NCI-H2171 (cell line): Measurements from ENCODE around the gene EYS.
"Not testable (repeated sequence)": the region's sequence is repeated elsewhere in the genome, so short reads cannot be mapped to it uniquely, and the experiment has no call there.

Experiments
- DNase-seq: peaks from one replicate; lab custom pipeline; 2025; lab: John Stamatoyannopoulos, UW

Gene EYS

DNA sequence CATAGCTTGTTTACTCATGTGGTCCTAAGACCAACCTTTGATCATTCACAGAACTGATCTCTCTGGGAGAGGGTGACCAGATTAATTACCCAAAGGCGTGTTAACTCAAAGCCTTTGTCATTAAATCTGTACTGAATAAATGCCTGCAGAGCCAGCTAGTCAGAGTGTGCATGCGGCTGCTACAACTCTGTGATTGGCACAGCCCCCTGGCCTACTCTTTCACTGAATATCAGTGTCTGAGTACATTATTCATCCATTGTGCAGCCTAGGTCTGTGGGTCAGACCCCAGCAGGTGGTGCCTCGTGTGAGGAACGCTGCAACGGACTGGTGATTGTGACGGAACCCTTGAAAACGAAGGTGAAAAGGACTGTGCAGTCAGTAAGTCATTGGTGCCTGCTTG is 1407.8 kb downstream of the EYS start:
- DNase-seq, result no peak

DNA sequence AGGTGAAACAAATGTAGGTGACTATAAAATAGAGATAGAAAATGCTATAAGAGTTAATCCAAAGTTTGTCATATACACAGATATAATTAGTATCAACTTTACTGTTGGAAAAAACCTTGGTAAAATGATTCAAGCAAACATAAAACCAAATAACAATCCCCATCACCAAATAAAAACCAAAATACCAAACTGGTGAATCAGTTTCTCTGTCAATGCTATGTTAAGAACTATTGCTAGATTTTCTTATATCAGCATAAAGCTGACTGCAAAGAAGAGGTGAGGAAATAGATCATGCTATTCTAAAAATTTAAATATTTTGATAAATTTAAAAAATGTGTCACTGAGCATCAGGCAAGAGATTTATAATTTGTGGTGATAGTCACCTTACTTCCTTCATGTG is 1413.0 kb downstream of the EYS start:
- DNase-seq, result no peak

DNA sequence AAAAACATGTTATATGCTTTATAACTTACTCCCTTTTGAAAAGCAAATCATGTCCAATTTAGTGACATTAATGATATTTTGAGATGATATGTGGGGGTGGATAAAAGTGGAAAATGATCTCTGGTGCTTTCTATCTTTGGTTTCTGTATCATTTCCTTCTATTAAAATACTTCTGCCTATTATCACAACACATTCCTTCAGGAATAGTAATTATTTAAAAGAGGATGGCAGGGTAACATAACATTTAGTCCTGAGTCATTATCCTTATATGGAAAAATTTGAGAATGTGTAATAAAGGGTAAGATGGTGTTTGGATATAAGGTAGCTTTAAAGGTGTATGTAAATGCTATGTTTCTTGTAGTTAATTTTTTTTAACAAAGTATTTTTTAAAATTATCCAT is 1413.7 kb downstream of the EYS start:
- no peak for DNase-seq

DNA sequence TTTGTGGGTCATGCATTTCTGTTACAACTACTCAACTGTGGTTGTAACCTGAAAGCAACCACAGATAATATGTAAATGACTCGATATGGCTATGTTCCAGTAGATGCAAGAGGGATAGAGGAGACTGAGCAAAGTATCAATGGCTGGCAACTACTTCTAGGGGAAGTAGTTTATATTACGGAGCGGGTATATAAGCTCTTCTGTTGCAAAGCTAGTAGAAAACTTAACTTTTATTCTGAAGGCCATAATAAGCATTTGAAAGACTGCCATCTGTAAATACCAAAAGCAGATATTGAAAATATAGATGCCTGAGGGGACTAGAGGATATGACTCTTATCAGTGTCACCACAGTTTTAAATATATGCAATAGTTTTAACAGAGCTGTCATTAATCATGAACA is 1416.2 kb downstream of the EYS start:
- no peak for DNase-seq

DNA sequence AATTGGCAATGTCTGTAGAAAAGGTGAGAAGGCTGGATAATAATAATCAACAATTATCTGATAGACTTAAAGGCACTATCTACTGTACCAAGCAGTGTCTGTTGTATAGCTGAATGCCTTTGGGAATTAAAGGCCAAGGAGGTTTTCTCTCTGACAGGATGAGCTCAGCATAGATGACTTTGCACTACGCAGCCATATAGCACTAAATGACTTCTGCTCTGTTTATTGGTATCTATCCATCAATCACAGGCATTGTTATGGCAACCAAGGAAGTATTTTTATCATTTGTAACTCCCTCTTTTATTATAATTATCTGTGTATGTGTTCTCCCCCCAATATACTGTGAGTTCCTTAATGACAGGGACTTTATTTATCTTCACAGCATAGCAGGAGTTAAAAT is 1417.1 kb downstream of the EYS start:
- no peak for DNase-seq

DNA sequence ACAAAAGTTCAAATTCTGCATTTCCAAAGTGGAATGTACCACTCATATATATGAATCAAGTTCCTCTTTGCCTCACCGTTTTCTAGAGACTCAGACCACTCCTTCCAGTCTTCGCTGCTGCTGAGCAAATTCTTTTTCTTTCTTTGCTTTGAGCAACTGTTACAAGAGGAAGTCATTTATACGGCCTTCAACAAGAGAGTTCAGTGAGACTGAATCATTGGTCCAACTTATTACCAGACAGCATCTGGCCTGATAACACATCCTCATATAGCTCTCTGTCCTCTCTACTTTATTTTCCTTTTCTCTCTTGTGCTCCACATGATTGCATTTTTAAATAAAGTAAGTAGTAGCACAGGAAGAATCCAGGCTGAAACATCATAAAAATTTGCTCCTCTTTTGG is 1418.7 kb downstream of the EYS start:
- no peak for DNase-seq

DNA sequence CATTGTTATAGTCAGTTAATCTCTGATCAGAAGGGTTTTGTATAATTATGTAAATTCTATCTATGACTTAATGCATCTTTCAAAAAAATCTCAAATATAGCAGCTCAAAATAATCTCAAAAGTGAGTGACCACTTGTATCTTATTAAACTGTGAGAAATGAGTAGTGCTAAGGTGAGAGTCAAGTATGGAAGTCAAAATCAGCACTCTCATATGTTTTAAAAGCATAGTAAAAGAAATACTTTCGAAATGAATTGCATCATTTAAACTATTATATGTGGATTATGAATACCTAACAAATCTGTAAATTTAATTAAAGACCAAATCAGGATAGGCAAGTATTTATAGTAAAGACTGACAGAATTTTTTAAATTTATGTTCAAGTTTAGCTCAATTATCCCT is 1425.9 kb downstream of the EYS start:
- DNase-seq, result no peak

DNA sequence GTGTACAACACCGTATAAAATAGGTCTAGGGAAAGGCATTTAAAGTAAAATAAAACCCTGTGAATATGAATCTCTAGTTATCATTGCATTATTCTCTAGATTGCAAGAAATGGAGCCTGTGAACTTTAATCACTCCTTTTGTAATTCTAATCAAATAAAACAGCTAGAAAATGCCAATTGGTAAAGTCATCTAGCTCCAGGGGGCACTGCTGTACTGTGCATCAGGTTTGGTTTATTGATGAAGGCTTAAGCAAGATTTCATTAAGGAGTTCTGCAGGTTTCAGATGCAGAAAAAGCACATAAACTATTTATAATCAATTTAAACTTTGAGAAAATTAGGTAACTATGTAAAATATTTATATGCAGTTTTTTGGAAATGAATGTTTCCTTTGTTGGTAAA is 1426.5 kb downstream of the EYS start:
- DNase-seq, result peak; percentile 35

DNA sequence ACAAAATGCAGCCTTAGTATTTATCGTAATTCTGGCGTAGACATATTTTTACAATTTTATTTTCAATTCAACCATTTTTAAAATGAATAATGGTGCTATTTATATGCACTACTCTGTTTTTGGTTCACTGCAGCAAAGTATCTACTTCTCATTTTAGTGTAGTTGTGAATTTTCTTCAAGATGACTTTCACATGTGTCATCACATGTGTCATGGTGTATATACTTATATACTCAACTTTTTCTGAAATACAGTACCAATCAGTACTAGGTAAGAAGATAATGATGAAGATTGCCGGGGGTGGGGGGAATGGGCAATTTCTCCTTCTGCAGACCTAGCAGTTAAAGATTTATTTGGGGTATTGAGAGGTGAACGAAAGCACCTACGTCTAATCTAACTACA is 1436.9 kb downstream of the EYS start:
- DNase-seq, result no peak

DNA sequence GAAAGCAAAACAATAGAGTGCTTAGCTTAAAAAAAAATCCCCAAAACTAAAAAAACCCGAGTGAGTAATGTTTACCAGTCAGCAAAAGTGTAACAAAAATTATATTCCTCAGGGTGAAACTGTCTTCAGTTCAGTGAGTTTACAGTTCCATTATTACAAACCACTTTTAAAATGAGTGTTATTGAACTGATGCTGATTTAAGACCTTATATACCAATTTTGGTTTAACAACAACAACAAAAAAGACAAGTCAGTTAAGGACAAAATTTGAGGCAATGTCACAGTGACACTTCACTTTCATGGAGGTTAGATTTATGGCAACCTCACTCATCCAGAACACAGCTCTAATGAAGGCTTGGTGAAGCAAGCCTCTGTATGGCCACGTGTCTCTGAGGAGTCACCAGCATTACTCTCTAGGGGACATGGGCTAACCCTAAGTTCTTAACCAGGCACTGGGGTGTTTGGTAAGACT is 1440.6 kb downstream of the EYS start:
- no peak for DNase-seq

DNA sequence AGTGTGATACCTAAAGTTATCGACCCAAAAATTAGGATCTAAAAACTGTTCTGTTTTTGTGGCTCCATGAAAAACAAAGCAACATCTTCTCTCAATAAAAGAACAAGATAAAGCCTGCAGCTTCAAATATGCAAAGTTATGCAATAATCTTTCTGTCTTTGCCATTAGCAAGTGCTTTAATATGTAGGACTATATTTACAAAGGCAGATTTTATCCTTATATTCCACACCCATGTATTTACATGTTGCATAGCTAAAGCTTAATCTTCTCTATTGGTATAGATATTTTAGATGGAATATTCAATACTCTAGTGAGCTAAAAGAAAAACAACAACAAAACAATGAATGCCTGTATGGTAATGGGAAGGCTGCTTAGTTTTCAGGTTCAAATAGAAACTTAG is 1443.2 kb downstream of the EYS start:
- no peak for DNase-seq

DNA sequence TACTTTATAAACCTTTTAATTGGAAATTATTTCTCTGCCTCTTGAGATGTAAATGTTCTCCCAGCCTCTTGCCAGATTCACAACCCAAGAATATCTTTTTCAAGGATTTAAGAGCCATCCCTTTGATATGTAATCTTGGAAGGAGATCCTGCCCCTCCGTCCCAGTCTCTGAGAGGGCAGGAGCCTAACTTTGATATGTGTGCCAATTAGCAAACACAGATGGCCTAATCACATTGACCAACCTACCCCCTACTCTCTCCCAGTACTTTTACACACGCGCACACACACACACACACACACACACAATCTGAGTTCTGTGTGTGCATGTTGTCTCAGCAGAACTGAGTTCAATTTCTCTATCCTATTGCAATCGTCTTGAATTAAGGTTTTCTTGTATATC is 1447.7 kb downstream of the EYS start:
- DNase-seq, result no peak

DNA sequence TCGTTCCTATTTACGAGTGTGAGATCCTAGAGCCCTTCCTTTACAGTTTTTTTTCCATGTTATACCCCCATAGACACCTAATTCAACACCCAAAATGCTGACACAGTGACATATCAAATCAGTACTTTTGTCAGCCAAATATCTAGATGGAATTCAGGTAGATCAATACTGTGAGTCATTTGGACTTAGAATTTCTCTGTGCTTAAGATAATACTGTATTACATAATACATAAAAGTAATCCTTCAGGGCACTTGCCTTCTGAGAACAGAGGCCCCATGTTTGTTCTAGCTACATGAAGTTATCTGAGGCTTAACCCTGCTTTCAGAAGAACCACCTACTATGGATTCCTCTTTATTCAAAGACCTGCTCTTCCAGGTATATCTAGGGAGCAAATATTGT is 1448.3 kb downstream of the EYS start:
- DNase-seq, result no peak

DNA sequence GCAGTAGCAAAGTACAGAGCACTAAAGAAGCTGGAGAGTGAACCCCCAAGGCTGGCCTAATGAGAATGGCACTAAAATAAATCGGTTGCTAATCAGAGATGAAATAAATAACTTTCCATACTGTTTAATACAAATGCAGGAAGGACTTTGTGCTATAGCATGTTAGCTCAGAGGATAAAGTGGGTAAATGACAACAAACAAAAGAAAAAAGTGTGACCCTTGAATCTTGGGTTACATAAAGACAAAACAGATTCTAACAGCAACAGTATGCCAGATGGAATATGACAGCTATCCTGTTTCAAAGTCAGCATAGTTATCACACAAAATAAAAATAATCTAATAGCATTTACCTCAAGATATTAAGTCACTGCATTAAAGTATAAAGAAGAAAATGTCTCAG is 1448.7 kb downstream of the EYS start:
- DNase-seq, result peak; percentile 39

DNA sequence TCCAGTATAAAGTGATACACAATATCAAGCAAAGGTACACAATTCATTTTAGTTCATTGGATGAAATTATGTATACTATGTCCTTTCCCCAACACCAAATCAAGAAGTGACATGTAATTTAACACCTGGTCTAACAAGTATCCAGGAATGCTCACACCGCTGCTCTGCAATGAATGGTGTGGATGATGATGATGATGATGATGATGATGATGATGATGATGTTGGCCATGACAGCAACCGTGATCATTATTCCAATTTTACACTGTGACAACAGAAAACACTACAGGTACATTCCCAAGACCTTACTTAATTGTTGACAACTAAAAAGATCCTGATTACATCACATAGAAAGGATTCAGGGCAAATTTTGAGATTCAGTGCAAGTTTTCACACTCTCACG is 1449.4 kb downstream of the EYS start:
- no peak for DNase-seq

DNA sequence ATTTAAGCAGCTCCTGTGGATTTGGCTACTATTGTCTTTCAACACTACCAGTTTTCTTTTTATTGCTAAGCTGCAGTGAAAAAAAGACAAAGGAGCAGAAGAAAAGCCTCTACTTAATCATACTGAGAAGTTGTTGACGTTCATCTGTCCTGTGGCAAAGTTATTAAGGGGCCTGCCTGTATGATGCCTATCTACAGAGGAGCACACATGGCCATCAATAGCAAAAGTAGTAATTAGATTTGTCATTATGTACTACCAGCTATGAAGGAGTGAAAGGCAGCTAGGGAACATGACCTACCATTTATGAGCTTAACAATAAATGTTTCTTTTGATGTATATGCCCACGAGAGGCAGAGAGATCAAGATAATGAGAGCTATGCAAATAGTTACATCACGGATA is 1450.5 kb downstream of the EYS start:
- no peak for DNase-seq

DNA sequence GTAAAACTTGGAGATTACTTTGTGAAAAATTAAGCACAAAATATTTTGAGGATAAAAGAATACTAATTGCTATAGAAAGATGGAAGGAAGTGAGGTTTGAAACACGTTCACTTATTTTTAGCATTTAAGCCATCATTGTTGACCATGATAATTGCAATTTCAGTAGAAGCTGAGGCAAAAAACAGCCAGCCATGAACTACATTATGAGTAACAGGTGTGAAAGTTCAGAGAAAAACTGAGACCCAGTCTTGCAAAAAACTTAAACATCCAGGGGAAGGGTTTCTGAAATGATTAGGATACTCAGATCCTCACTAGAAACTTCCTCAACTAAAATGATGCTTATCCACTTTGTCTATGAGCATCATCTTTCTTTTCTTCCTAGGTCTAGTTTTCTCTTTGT is 1452.0 kb downstream of the EYS start:
- DNase-seq, result no peak

DNA sequence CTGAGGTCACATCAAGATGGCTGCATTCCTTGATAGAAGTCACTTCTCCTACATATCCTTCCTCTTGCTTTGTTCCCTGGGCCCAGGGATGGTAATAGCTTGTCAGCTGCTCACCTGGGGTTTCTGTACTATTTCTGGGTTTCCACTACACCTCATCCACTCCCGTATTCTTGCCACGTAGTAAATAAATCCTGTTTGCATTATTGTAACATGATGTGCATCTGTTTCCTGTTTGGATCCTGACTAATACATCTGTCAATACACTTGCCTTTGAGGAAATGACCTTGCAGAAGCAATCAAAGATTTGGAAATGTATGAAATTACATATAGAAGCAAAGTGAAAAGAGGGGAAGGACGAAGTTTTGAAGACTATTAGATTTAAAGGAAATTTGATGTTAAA is 1452.5 kb downstream of the EYS start:
- DNase-seq, result peak; percentile 36

DNA sequence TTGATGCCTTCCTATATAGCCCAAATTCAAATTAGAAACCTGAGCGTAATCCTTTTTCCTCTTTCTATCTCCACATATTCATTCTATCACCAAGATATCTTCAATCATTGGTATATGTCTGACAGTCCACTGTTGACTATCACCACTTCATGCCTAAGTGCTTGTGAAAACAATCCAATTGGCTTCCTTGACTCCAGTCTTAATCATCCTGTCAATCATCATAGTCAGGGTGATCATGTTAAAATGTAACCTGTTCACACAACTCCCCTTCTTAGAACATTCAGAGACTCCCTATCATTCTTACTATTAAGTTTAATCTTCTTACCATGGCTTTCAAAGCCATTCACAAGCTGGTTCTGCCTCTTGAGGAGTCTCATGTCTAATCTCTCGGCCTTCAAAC is 1454.8 kb downstream of the EYS start:
- no peak for DNase-seq

DNA sequence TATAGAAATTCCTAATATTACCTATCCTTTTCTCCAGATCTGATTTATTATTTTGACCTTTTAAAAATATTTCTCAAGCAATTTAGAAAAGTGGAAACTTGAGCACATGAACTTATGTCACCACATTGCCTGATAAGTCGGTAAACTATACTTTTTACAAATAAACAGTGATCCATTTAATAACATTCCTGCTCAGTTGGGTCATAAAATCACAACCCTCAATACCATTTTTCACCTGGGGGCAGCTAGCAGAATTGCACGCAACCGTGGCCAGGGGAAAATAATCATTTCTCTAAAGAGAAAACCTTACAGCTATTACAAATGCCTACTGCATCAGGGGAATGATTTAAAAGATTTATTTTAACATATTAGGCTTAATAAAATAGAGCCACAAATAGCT is 1456.9 kb downstream of the EYS start:
- no peak for DNase-seq

DNA sequence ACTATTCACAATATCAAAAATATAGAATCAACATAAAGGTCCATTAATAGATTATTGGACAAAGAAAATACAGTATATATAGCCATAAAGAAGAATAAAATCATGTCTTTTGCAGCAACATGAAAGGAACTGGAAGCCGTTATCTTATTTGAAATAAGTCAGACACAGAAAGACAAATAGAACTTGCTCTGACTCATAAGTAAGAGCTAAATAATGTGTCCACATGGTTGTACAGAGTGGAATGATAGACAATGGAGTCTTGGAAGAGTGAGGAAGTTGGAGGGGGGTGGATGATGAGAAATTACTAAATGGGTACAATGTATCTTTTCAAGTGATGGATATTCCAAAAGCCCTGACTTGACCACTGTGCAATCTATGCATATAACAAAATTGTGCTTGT is 1457.9 kb downstream of the EYS start:
- no peak for DNase-seq

DNA sequence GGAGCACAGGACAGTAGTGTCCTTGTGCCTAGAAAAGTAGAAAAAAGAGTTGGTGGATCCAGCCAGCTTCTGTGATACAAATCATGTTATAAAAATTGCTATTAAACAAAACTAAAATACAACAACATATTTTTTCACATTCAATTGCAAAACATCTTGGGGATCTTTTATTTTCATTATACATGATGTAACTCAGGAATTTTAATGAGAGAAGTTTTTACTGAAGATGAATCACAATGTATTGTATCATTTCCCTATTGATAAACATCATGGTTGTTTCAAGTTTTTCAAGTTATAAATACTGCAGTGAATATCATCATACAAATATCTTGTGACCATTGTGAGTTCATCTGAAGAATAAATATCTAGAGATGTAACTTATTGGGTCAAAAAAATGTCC is 1463.4 kb downstream of the EYS start:
- DNase-seq, result no peak

DNA sequence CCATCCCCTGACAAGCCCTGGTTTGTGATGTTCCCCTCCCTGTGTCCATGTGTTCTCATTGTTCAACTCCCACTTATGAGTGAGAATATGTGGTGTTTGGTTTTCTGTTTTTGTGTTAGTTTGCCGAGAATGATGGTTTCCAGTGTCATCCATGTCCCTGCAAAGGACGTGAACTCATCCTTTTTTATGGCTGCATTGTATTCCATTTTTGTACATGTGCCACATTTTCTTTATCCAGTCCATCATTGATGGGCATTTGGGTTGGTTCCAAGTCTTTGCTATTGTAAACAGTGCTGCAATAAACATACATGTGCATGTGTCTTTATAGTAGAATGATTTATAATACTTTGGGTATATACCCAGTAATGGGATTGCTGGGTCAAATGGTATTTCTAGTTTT is 1468.1 kb downstream of the EYS start:
- not testable (repeated sequence) for DNase-seq

DNA sequence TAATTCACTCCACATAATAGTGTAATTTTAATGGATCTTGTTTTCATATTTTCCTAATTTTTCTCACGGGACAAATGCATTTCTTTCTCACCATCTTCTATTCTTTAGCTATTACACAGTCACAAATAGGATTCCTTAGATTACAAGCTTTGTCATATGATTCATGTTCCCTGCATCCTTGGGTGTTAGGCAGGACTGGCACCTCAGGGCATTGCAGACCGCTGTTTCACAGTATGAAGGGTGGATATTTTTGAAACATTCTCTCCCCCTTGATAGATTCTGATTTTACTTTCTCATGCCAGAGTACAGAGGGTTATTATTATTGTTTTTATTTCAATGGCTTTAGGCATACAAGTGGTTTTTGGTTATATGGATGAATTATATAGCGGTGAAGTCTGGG is 1469.0 kb downstream of the EYS start:
- DNase-seq, result no peak

DNA sequence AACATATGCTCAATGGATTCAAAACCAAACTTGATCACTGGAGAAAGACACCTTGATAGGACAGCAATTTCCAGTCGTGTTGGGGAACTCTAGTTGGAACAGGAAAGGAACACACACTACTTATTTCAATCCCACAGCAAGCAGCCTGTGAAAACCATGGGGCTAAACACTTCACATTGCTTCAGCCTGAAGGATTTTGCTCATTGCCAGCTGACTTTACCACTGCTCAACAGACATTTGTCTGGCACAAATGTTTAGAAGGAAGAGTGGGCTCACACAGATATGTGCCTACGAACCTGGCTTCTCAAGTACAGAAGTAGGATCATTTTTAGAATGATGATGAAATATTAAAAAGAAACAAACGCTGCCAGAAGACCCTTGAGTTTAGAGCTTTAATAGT is 1473.3 kb downstream of the EYS start:
- peak; percentile 18 for DNase-seq
